22Rv1 (cell line): ENCODE results near the gene ANO10.

Experiments used
- CTCF ChIP-seq: fragments of 450-650 bp; IDR thresholded peaks from 2 replicates; pipeline ENCODE4 v1.5.1; 2017; ENCODE audit warnings: mild to moderate bottlenecking
- ZFX ChIP-seq: fragments of 450-650 bp; IDR thresholded peaks from 2 replicates; pipeline ENCODE4 v1.6.1; 2017; ENCODE audit warnings: antibody characterized with exemption, borderline replicate concordance

- no peak for TF ChIP-seq CTCF
- TF ChIP-seq ZFX: no peak
These were observed 90.0 kb downstream of the ANO10 start for GRCh38 chr3:43531835-43532234.
